GM23248 (cell line): Measurements from ENCODE around the gene PLD2. TPM values are rescaled to one million over a fixed set of nuclear protein-coding genes. Genes with fewer than 3 reads are reported as not detected.
A peak's percentile ranks its signal among the peaks of the same experiment; 100 is the strongest.

ENCODE experiments used
- DNase-seq: peaks from one replicate; pipeline ENCODE4 v3.0.0-alpha.2; 2015
- H2AFZ ChIP-seq: fragments of 200-600 bp; sonication (generic); 2 replicates; pipeline ENCODE4 v1.6.1; 2016; ENCODE audit warnings: antibody characterized with exemption
- H3F3A ChIP-seq: fragments of 200-600 bp; sonication (generic); 2 replicates; pipeline ENCODE4 v1.6.1; 2016; ENCODE audit warnings: mild to moderate bottlenecking, antibody characterized with exemption, mixed run types; ENCODE audit not compliant: insufficient read depth
- H3K27ac ChIP-seq: fragments of 200-600 bp; sonication (generic); 2 replicates; pipeline ENCODE4 v1.5.1; 2016; ENCODE audit warnings: mild to moderate bottlenecking
- H3K27me3 ChIP-seq: fragments of 200-600 bp; sonication (generic); replicated peaks from 2 replicates; pipeline ENCODE4 v1.6.1; 2016; ENCODE audit warnings: mild to moderate bottlenecking; ENCODE audit not compliant: insufficient read depth
- H3K36me3 ChIP-seq: fragments of 200-600 bp; sonication (generic); 2 replicates; pipeline ENCODE4 v1.6.1; 2016; ENCODE audit warnings: low read depth, mild to moderate bottlenecking
- H3K4me1 ChIP-seq: fragments of 200-600 bp; sonication (generic); 2 replicates; pipeline ENCODE4 v1.6.1; 2016; ENCODE audit warnings: mild to moderate bottlenecking; ENCODE audit not compliant: insufficient read depth
- H3K4me2 ChIP-seq: fragments of 200-600 bp; sonication (generic); one replicate; pipeline ENCODE4 v1.6.1; 2016; ENCODE audit warnings: mild to moderate bottlenecking; ENCODE audit not compliant: unreplicated experiment
- H3K4me3 ChIP-seq: fragments of 200-600 bp; sonication (generic); 2 replicates; pipeline ENCODE4 v1.5.1; 2016; ENCODE audit warnings: mild to moderate bottlenecking
- H3K79me2 ChIP-seq: fragments of 200-600 bp; sonication (generic); 2 replicates; pipeline ENCODE4 v1.6.1; 2016; ENCODE audit warnings: mild to moderate bottlenecking; ENCODE audit not compliant: insufficient read depth
- H3K9ac ChIP-seq: fragments of 200-600 bp; sonication (generic); 2 replicates; pipeline ENCODE4 v1.6.1; 2016; ENCODE audit warnings: mild to moderate bottlenecking
- H3K9me2 ChIP-seq: fragments of 200-600 bp; sonication (generic); 2 replicates; pipeline ENCODE4 v1.6.1; 2016; ENCODE audit warnings: mixed run types, mild to moderate bottlenecking, moderate library complexity; ENCODE audit not compliant: insufficient read depth
- H3K9me3 ChIP-seq: fragments of 200-600 bp; sonication (generic); one replicate; pipeline ENCODE4 v1.6.1; 2017; ENCODE audit warnings: low read depth
- H4K20me1 ChIP-seq: fragments of 200-600 bp; sonication (generic); 2 replicates; pipeline ENCODE4 v1.6.0; 2016; ENCODE audit not compliant: insufficient read depth
- EZH2 ChIP-seq: fragments of 200-600 bp; sonication (generic); IDR thresholded peaks from 2 replicates; pipeline ENCODE4 v1.6.1; 2018; ENCODE audit warnings: antibody characterized with exemption, mild to moderate bottlenecking; ENCODE audit not compliant: insufficient read depth, poor library complexity, severe bottlenecking
- EZH2phosphoT487 ChIP-seq: fragments of 200-600 bp; sonication (generic); IDR thresholded peaks from 2 replicates; pipeline ENCODE4 v1.6.1; 2018; ENCODE audit warnings: antibody characterized with exemption, moderate library complexity, mild to moderate bottlenecking, low read depth; ENCODE audit not compliant: insufficient read depth
- whole genome bisulfite sequencing, 2 experiments: methylation state at CpG; one replicate each; pipeline ENCODE4 v1.1.6; 2015 to 2017; ENCODE audit warnings: low lambda C conversion rate in 2 of 2, low coverage in 1 of 2; ENCODE audit errors: missing lambda C conversion rate in 2 of 2; 5-methylcytosine and 5-hydroxymethylcytosine counted together
- in situ Hi-C: fragments of 300-500 bp; cut with MboI; formaldehyde crosslinking; loops from 2 replicates; pipeline ENCODE4 v1.15.0; 2020
- polyA plus RNA-seq: library from polyadenylated mRNA; unstranded; fragments of >200 nt; fragmentation: Nextera tagmentation; extraction: Ambion mirVana; gene quantifications from 2 replicates; pipeline ENCODE4 v1.2.1, GENCODE V29; 2016
- total RNA-seq: library from RNA; depleted of rRNA; stranded (reverse); fragments of >200 nt; shearing (Covaris generic); gene quantifications from 2 replicates; pipeline ENCODE4 v1.2.3, GENCODE V29; 2014; rRNA removed

The PLD2 gene
- total RNA-seq (20.9 and 22.0 TPM in 2 replicates), polyA plus RNA-seq (11.9 and 12.3 TPM in 2 replicates)

- H3F3A ChIP-seq: no peaks in the 10 kb centered on the region
- H3K36me3 ChIP-seq: no peaks in the 10 kb centered on the region
- H3K4me2 ChIP-seq: peak within 1 kb of the TSS; percentile 78
- no peak within 1 kb of the TSS for H3K27ac ChIP-seq
- H3K9ac ChIP-seq: peak within 1 kb of the TSS; percentile 82
- H3K4me3 ChIP-seq: peak within 1 kb of the TSS; percentile 88
- no peaks in the 10 kb centered on the region for H3K79me2 ChIP-seq
- TF ChIP-seq EZH2phosphoT487 (no peak), EZH2 (no peak)
- H4K20me1 ChIP-seq: no peaks in the 10 kb centered on the region
- no peaks in the 10 kb centered on the region for H3K9me3 ChIP-seq
- H3K27me3 ChIP-seq: no peaks in the 10 kb centered on the region
- no peaks in the 10 kb centered on the region for H3K9me2 ChIP-seq
- DNase-seq: peak; percentile 95
- H3K4me1 ChIP-seq: peaks cover 4% of the 10 kb centered on the region; the same call in 1 of the 2 replicates
- in situ Hi-C loops: no loop called here
- H2AFZ ChIP-seq: peak within 1 kb of the TSS; percentile 72
- 2% methylated on average over 52 to 65 of the region's 106 CpGs for WGBS, 2 experiments
Observed at GRCh38 chr17:4806777-4807604, at the start of gene PLD2. Gene PLD2 (plus strand): TSS chr17:4807152. CDS start chr17:4807773, 621 bp downstream.

DNA sequence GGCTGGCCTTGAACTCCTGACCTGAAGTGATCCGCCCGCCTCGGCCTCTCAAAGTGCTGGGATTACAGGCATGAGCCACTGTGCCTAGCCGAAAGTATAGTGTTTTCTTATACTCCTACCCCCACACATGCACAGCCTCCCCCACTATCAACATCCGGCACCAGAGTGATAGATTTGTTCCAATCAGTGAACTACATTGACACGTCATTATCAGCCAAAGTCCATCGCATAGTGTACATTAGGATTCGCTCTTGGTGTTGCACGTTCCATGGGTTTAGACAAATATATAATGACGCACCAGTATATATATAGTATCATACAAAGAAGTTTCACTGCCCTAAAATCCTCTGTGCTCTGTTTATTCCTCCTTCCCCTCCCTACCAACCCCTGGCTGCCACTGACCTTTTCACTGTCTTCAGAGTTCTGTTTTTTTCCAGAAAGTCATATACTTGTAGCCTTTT is 47.1 kb upstream of the PLD2 start:
- peaks cover 29% of the 10 kb centered on the region for H3K27me3 ChIP-seq
- H3K4me3 ChIP-seq: no peak overlapping the region
- no peak overlapping the region for H3K4me2 ChIP-seq
- no peaks in the 10 kb centered on the region for H3K9me2 ChIP-seq
- H3K9me3 ChIP-seq: no peaks in the 10 kb centered on the region
- TF ChIP-seq EZH2phosphoT487: no peak
- no peak for TF ChIP-seq EZH2
- H3K9ac ChIP-seq: no peak overlapping the region
- no peaks in the 10 kb centered on the region for H4K20me1 ChIP-seq
- no peak for DNase-seq
- H3K27ac ChIP-seq: no peak overlapping the region
- 84 to 87% methylated on average over 10 of the region's 10 CpGs for WGBS, 2 experiments
- no peaks in the 10 kb centered on the region for H3F3A ChIP-seq
- H3K4me1 ChIP-seq: no peaks in the 10 kb centered on the region
- H2AFZ ChIP-seq: no peak overlapping the region
- H3K79me2 ChIP-seq: no peaks in the 10 kb centered on the region
- in situ Hi-C loops: no loop called here
- no peaks in the 10 kb centered on the region for H3K36me3 ChIP-seq

DNA sequence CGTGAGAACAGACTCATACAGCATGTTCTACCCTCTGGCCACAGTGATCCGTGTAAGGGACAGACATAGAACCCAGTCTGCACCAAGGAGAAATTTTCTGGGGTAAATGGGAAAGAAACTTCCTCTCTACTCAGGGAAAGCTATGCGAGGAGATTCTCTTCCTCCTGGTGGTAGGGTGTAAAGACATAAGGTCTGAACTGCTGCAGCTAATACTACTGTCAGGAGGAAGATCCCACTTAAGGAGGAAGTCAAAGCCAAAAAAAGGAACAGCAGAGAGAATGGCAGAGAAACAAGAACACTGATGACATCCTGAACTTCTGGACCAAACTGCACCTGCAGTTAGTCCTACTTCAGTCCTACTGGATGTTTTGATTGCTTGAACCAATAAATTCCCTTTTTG is 42.4 kb upstream of the PLD2 start:
- no peaks in the 10 kb centered on the region for H3K79me2 ChIP-seq
- peaks cover 13% of the 10 kb centered on the region for H3K27me3 ChIP-seq
- no peak overlapping the region for H3K4me2 ChIP-seq
- DNase-seq: no peak
- no peaks in the 10 kb centered on the region for H3K36me3 ChIP-seq
- no peak overlapping the region for H2AFZ ChIP-seq
- H3K4me3 ChIP-seq: no peak overlapping the region
- H3K9me2 ChIP-seq: no peaks in the 10 kb centered on the region
- no peaks in the 10 kb centered on the region for H3K9me3 ChIP-seq
- no peak overlapping the region for H3K9ac ChIP-seq
- WGBS, 2 experiments: 54 to 69% methylated on average over 3 of the region's 3 CpGs
- peaks cover 3% of the 10 kb centered on the region; the same call in 1 of the 2 replicates for H3F3A ChIP-seq
- no peaks in the 10 kb centered on the region for H4K20me1 ChIP-seq
- H3K27ac ChIP-seq: no peak overlapping the region
- TF ChIP-seq EZH2: no peak
- no peak for TF ChIP-seq EZH2phosphoT487
- in situ Hi-C loops: no loop called here
- peaks cover 4% of the 10 kb centered on the region; the same call in 1 of the 2 replicates for H3K4me1 ChIP-seq

DNA sequence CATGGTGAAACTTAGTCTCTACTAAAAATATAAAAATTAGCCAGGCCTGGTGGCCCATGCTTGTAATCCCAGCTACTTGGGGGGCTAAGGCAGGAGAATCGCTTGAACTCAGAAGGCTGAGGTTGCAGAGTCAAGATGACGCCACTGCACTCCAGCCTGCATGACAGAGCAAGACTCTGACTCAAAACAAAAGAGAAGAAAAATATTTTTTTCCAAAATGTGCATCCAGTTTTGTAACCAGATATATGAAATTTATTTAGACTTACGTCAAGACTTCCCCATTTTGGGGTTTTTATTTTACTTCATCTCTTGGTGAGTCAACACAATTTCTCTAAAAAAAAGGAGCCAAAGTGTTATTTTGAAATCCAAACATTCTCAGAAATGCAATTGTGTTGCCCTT is 40.8 kb upstream of the PLD2 start:
- 71 to 73% methylated on average over 3 of the region's 3 CpGs for WGBS, 2 experiments
- Histone ChIP-seq H2AFZ (no peak overlapping the region), H3K9me2 (no peaks in the 10 kb centered on the region), H3K4me1 (peaks cover 9% of the 10 kb centered on the region; the same call in 1 of the 2 replicates), H3K27ac (no peak overlapping the region), H3K4me2 (no peak overlapping the region), H3K27me3 (peaks cover 13% of the 10 kb centered on the region), H3K36me3 (no peaks in the 10 kb centered on the region), H4K20me1 (no peaks in the 10 kb centered on the region), H3F3A (peaks cover 7% of the 10 kb centered on the region; the same call in 1 of the 2 replicates), H3K79me2 (no peaks in the 10 kb centered on the region), H3K4me3 (no peak overlapping the region), H3K9ac (no peak overlapping the region), H3K9me3 (no peaks in the 10 kb centered on the region)
- in situ Hi-C loops: no loop called here
- DNase-seq: no peak
- TF ChIP-seq EZH2phosphoT487 (no peak), EZH2 (no peak)
